ENCODE measurements around the gene HNRNPLL.

- TF ChIP-seq TEAD4 (IDR thresholded peaks at IDR 0.05; ENCODE audit: low read depth, low read length) (no peak), NRF1 (IDR thresholded peaks at IDR 0.05; ENCODE audit: low read depth, low read length) (no peak), CTCF (IDR thresholded peaks at IDR 0.05; ENCODE audit: control extremely low read depth in 1 of 3, insufficient read depth in 1 of 3, low read depth in 1 of 3, low read length in 3 of 3) (no peak), JUN (IDR thresholded peaks at IDR 0.05; ENCODE audit: low read depth, low read length) (no peak), EP300 (IDR thresholded peaks at IDR 0.05; ENCODE audit: borderline replicate concordance in 1 of 2, low read depth in 2 of 2, low read length in 2 of 2) (no peak), RFX5 (IDR thresholded peaks at IDR 0.05; ENCODE audit: borderline replicate concordance, low read depth, low read length) (no peak), EZH2 (IDR thresholded peaks at IDR 0.05; ENCODE audit: low read depth, low read length, severe bottlenecking) (no peak), JUND (IDR thresholded peaks at IDR 0.05; ENCODE audit: low read length) (no peak), POLR2AphosphoS5 (IDR thresholded peaks at IDR 0.05; ENCODE audit: low read depth, low read length) (no peak; the same call in 1 of the 2 replicates), CHD1 (IDR thresholded peaks at IDR 0.05; ENCODE audit: low read depth, low read length) (no peak), ASH2L (IDR thresholded peaks at IDR 0.05; ENCODE audit: low read length) (no peak), SIRT6 (IDR thresholded peaks at IDR 0.05; ENCODE audit: low read length) (no peak), RAD21 (IDR thresholded peaks at IDR 0.05 in 1 of 2, conservative IDR thresholded peaks at IDR 0.05 in 1 of 2; ENCODE audit: low read depth in 2 of 2, low read length in 2 of 2) (no peak)
Observed at GRCh38 chr2:38556006-38556801, 46.5 kb downstream of the HNRNPLL start.

All from H1 (cell line).